Mesendoderm (in vitro differentiated cells): Measurements from ENCODE around the gene PNN.

ENCODE experiments used
- DNase-seq: peaks from one replicate; pipeline ENCODE4 v3.0.0; 2013
- H2AK5ac ChIP-seq: 2 replicates; pipeline ENCODE4 v1.6.1; 2013; ENCODE audit warnings: low read length, inconsistent platforms
- H2BK120ac ChIP-seq: 2 replicates; pipeline ENCODE4 v1.6.1; 2013; ENCODE audit warnings: low read depth, mild to moderate bottlenecking, low read length, moderate library complexity, mixed read lengths
- H2BK15ac ChIP-seq: replicated peaks from 2 replicates; pipeline ENCODE4 v1.6.1; 2013; ENCODE audit warnings: low read depth, mild to moderate bottlenecking, moderate library complexity
- H2BK5ac ChIP-seq: 2 replicates; pipeline ENCODE4 v1.6.1; 2013; ENCODE audit warnings: low read length, inconsistent platforms
- H3K18ac ChIP-seq: 2 replicates; pipeline ENCODE4 v1.6.1; 2013; ENCODE audit warnings: mild to moderate bottlenecking, low read length, mixed read lengths
- H3K23ac ChIP-seq: one replicate; pipeline ENCODE4 v1.6.1; 2013; ENCODE audit warnings: low read length
- H3K27ac ChIP-seq: 2 replicates; pipeline ENCODE4 v1.5.1; 2013; ENCODE audit warnings: low read depth, mild to moderate bottlenecking, inconsistent platforms, low read length, moderate library complexity
- H3K27me3 ChIP-seq: 2 replicates; pipeline ENCODE4 v1.6.1; 2013; ENCODE audit warnings: low read length, control low read depth, mild to moderate bottlenecking, inconsistent platforms; ENCODE audit not compliant: insufficient read depth, poor library complexity
- H3K36me3 ChIP-seq: 2 replicates; pipeline ENCODE4 v1.6.1; 2013; ENCODE audit warnings: low read length, inconsistent platforms; ENCODE audit not compliant: control insufficient read depth, insufficient read depth
- H3K4ac ChIP-seq: one replicate; pipeline ENCODE4 v1.6.1; 2013; ENCODE audit warnings: low read depth, mild to moderate bottlenecking, low read length, moderate library complexity
- H3K4me1 ChIP-seq: 2 replicates; pipeline ENCODE4 v1.6.1; 2013; ENCODE audit warnings: low read depth, low read length, inconsistent platforms; ENCODE audit not compliant: control insufficient read depth
- H3K4me2 ChIP-seq: 2 replicates; pipeline ENCODE4 v1.6.1; 2013; ENCODE audit warnings: low read length
- H3K4me3 ChIP-seq: 2 replicates; pipeline ENCODE4 v1.5.1; 2013; ENCODE audit warnings: mild to moderate bottlenecking, low read length
- H3K56ac ChIP-seq: one replicate; pipeline ENCODE4 v1.6.1; 2013; ENCODE audit warnings: low read length
- H3K79me1 ChIP-seq: 2 replicates; pipeline ENCODE4 v1.6.1; 2013; ENCODE audit warnings: low read length, inconsistent platforms
- H3K79me2 ChIP-seq: 2 replicates; pipeline ENCODE4 v1.6.1; 2013; ENCODE audit warnings: mild to moderate bottlenecking, low read length; ENCODE audit not compliant: control insufficient read depth, insufficient read depth
- H3K9ac ChIP-seq: 2 replicates; pipeline ENCODE4 v1.6.1; 2013; ENCODE audit warnings: low read length, inconsistent platforms
- H4K5ac ChIP-seq: one replicate; pipeline ENCODE4 v1.6.1; 2013; ENCODE audit warnings: low read length
- H4K8ac ChIP-seq: one replicate; pipeline ENCODE4 v1.6.1; 2013; ENCODE audit warnings: low read depth, mild to moderate bottlenecking, control low read depth, low read length, moderate library complexity
- WGBS: extraction: QIAGEN DNeasy Blood & Tissue Kit; methylation state at CpG from one replicate; pipeline ENCODE4 v1.1.7; 2013; ENCODE audit warnings: low lambda C conversion rate, missing lambda C conversion rate; ENCODE audit not compliant: insufficient coverage; ENCODE audit errors: extremely low coverage; 5-methylcytosine and 5-hydroxymethylcytosine counted together

Gene PNN

GRCh38 chr14:39175445-39176262 lies 600 bp downstream of the PNN start:
- H3K4me2 ChIP-seq: peak overlapping the region; percentile 66
- H3K79me2 ChIP-seq: peaks cover 24% of the 10 kb centered on the region
- peak overlapping the region; percentile 91 for H3K9ac ChIP-seq
- H3K56ac ChIP-seq: peak overlapping the region; percentile 99
- no peak overlapping the region for H4K5ac ChIP-seq
- no peaks in the 10 kb centered on the region for H3K27me3 ChIP-seq
- H2BK5ac ChIP-seq: peak overlapping the region; percentile 95
- peaks cover 3% of the 10 kb centered on the region for H3K4me1 ChIP-seq
- peak overlapping the region; percentile 96 for H3K4ac ChIP-seq
- H3K27ac ChIP-seq: peak overlapping the region; percentile 60
- H3K36me3 ChIP-seq: peaks cover 12% of the 10 kb centered on the region
- H3K23ac ChIP-seq: no peak overlapping the region
- no CpG with 5 or more reads among the region's 36 CpGs for WGBS
- peak overlapping the region; percentile 100 for H3K4me3 ChIP-seq
- peak overlapping the region; percentile 59 for H4K8ac ChIP-seq
- peaks cover 2% of the 10 kb centered on the region for H3K79me1 ChIP-seq
- H3K18ac ChIP-seq: peak overlapping the region; percentile 96
- H2AK5ac ChIP-seq: peak overlapping the region; percentile 19
- DNase-seq: peak; percentile 67
- H2BK15ac ChIP-seq: no peak overlapping the region
- H2BK120ac ChIP-seq: peak overlapping the region; percentile 31

- Histone ChIP-seq H3K79me1 (peaks cover 6% of the 10 kb centered on the region), H3K27me3 (no peaks in the 10 kb centered on the region), H2BK5ac (no peak overlapping the region), H3K9ac (peak overlapping the region; percentile 91), H3K56ac (peak overlapping the region; percentile 2), H3K36me3 (peaks cover 19% of the 10 kb centered on the region), H2BK15ac (no peak overlapping the region), H3K4me1 (peaks cover 3% of the 10 kb centered on the region), H3K79me2 (peaks cover 28% of the 10 kb centered on the region), H2AK5ac (no peak overlapping the region), H4K8ac (no peak overlapping the region), H2BK120ac (no peak overlapping the region), H4K5ac (no peak overlapping the region), H3K27ac (no peak overlapping the region), H3K23ac (no peak overlapping the region), H3K18ac (no peak overlapping the region), H3K4me2 (no peak overlapping the region), H3K4ac (no peak overlapping the region), H3K4me3 (no peak overlapping the region)
- no CpG with 5 or more reads among the region's 5 CpGs for whole genome bisulfite sequencing
- DNase-seq: no peak
These were observed 1.5 kb downstream of the PNN start for GRCh38 chr14:39176263-39177167.

GRCh38 chr14:39177168-39177545 lies 2.1 kb downstream of the PNN start:
- Histone ChIP-seq H2AK5ac (no peak overlapping the region), H3K23ac (no peak overlapping the region), H3K9ac (peak overlapping the region; percentile 70), H3K27ac (no peak overlapping the region), H3K18ac (no peak overlapping the region), H3K56ac (peak overlapping the region; percentile 2), H2BK120ac (no peak overlapping the region), H3K79me1 (peaks cover 6% of the 10 kb centered on the region), H3K4me2 (no peak overlapping the region), H3K27me3 (no peaks in the 10 kb centered on the region), H3K36me3 (peaks cover 19% of the 10 kb centered on the region), H4K5ac (no peak overlapping the region), H3K4me1 (peaks cover 3% of the 10 kb centered on the region), H3K4ac (no peak overlapping the region), H2BK5ac (no peak overlapping the region), H3K79me2 (peaks cover 28% of the 10 kb centered on the region), H2BK15ac (no peak overlapping the region), H4K8ac (no peak overlapping the region), H3K4me3 (no peak overlapping the region)
- no CpG with 5 or more reads among the region's 9 CpGs for WGBS
- DNase-seq: no peak

- peaks cover 6% of the 10 kb centered on the region for H3K79me1 ChIP-seq
- no peak overlapping the region for H2BK15ac ChIP-seq
- H3K18ac ChIP-seq: no peak overlapping the region
- no peak overlapping the region for H3K4me3 ChIP-seq
- no peak overlapping the region for H4K5ac ChIP-seq
- no peak overlapping the region for H3K4me2 ChIP-seq
- no peak overlapping the region for H3K23ac ChIP-seq
- H2BK120ac ChIP-seq: no peak overlapping the region
- no CpG with 5 or more reads among the region's 6 CpGs for WGBS
- no peak overlapping the region for H2AK5ac ChIP-seq
- peaks cover 28% of the 10 kb centered on the region for H3K79me2 ChIP-seq
- no peak overlapping the region for H3K56ac ChIP-seq
- H3K4ac ChIP-seq: no peak overlapping the region
- H3K27me3 ChIP-seq: no peaks in the 10 kb centered on the region
- H2BK5ac ChIP-seq: no peak overlapping the region
- H3K27ac ChIP-seq: no peak overlapping the region
- peaks cover 19% of the 10 kb centered on the region for H3K36me3 ChIP-seq
- no peak overlapping the region for H4K8ac ChIP-seq
- H3K9ac ChIP-seq: no peak overlapping the region
- peaks cover 3% of the 10 kb centered on the region for H3K4me1 ChIP-seq
- DNase-seq: no peak
These were observed 4.0 kb downstream of the PNN start for GRCh38 chr14:39179042-39179441.

GRCh38 chr14:39180553-39180952 lies 5.5 kb downstream of the PNN start:
- Histone ChIP-seq H2BK120ac (no peak overlapping the region), H3K56ac (no peak overlapping the region), H4K8ac (no peak overlapping the region), H3K36me3 (peaks cover 19% of the 10 kb centered on the region), H2BK15ac (no peak overlapping the region), H3K27ac (no peak overlapping the region), H2AK5ac (no peak overlapping the region), H3K4ac (no peak overlapping the region), H4K5ac (no peak overlapping the region), H3K9ac (peak overlapping the region; percentile 10), H3K4me1 (peaks cover 3% of the 10 kb centered on the region), H3K4me2 (no peak overlapping the region), H3K27me3 (no peaks in the 10 kb centered on the region), H3K23ac (no peak overlapping the region), H3K79me2 (peaks cover 23% of the 10 kb centered on the region), H3K4me3 (no peak overlapping the region), H3K18ac (no peak overlapping the region), H3K79me1 (peaks cover 6% of the 10 kb centered on the region), H2BK5ac (no peak overlapping the region)
- WGBS: no CpG with 5 or more reads among the region's 5 CpGs
- DNase-seq: no peak
